GM19463 (cell line): ENCODE results near the gene IGF2BP3.
"Not testable (repeated sequence)": the region's sequence is repeated elsewhere in the genome, so short reads cannot be mapped to it uniquely, and the experiment has no call there.

Source experiments
- ATAC-seq: cut with Tn5 transposase; IDR thresholded peaks from one replicate; pipeline ENCODE4 v1.9.1; 2021; ENCODE audit warnings: mild to moderate bottlenecking, moderate library complexity; ENCODE audit not compliant: unreplicated experiment

IGF2BP3 gene

GRCh38 chr7:23426876-23427275, 43.4 kb downstream of the IGF2BP3 start:
- no peak for ATAC-seq

- no peak for ATAC-seq
These were observed 47.4 kb downstream of the IGF2BP3 start for GRCh38 chr7:23422909-23423308.

GRCh38 chr7:23422384-23422783, 47.9 kb downstream of the IGF2BP3 start:
- no peak for ATAC-seq

- no peak for ATAC-seq
These were observed 50.4 kb downstream of the IGF2BP3 start for GRCh38 chr7:23419845-23420244.

GRCh38 chr7:23419160-23419559, 51.1 kb downstream of the IGF2BP3 start:
- ATAC-seq: no peak

- ATAC-seq: no peak
These were observed 52.2 kb downstream of the IGF2BP3 start for GRCh38 chr7:23418046-23418445.

GRCh38 chr7:23415198-23415597, 55.1 kb downstream of the IGF2BP3 start:
- ATAC-seq: no peak

- peak; percentile 91 for ATAC-seq
These were observed 59.7 kb downstream of the IGF2BP3 start for GRCh38 chr7:23410446-23411183.

GRCh38 chr7:23406564-23406963, 63.7 kb downstream of the IGF2BP3 start:
- ATAC-seq: not testable (repeated sequence)

- no peak for ATAC-seq
These were observed 65.1 kb downstream of the IGF2BP3 start for GRCh38 chr7:23405240-23405618.

GRCh38 chr7:23404546-23405239, 65.6 kb downstream of the IGF2BP3 start:
- ATAC-seq: no peak

- no peak for ATAC-seq
These were observed 66.3 kb downstream of the IGF2BP3 start for GRCh38 chr7:23403970-23404369.

GRCh38 chr7:23398090-23398489, 72.2 kb downstream of the IGF2BP3 start:
- ATAC-seq: not testable (repeated sequence)

GRCh38 chr7:23397241-23397640, 73.0 kb downstream of the IGF2BP3 start:
- ATAC-seq: no peak

- no peak for ATAC-seq
These were observed 73.9 kb downstream of the IGF2BP3 start for GRCh38 chr7:23396222-23397015.

GRCh38 chr7:23394488-23395171, 75.7 kb downstream of the IGF2BP3 start:
- no peak for ATAC-seq

- ATAC-seq: no peak
These were observed 76.7 kb downstream of the IGF2BP3 start for GRCh38 chr7:23393636-23394035.

GRCh38 chr7:23389701-23390100, 80.6 kb downstream of the IGF2BP3 start:
- ATAC-seq: no peak

GRCh38 chr7:23387583-23387982, 82.7 kb downstream of the IGF2BP3 start:
- no peak for ATAC-seq

GRCh38 chr7:23385140-23385539, 85.2 kb downstream of the IGF2BP3 start:
- ATAC-seq: no peak

- no peak for ATAC-seq
These were observed 87.1 kb downstream of the IGF2BP3 start for GRCh38 chr7:23383225-23383624.
